OCI-LY1 (cell line): ENCODE results near the gene CTSD.

Source experiments
- EZH2 ChIP-seq: fragments of 200-600 bp; sonication (generic), shearing (Covaris generic); IDR thresholded peaks from 2 replicates; pipeline ENCODE4 v1.8.0; 2017; ENCODE audit warnings: borderline replicate concordance, mixed run types, mild to moderate bottlenecking, antibody characterized with exemption, low read length, moderate library complexity, mixed read lengths
- TF ChIP-seq, protein P1 (sequence below): fragments of 200-600 bp; sonication (generic), shearing (Covaris generic); IDR thresholded peaks from 2 replicates; pipeline ENCODE4 v1.5.1; 2017; ENCODE audit warnings: mild to moderate bottlenecking, antibody characterized with exemption, low read length, moderate library complexity, mixed read lengths

DNA sequence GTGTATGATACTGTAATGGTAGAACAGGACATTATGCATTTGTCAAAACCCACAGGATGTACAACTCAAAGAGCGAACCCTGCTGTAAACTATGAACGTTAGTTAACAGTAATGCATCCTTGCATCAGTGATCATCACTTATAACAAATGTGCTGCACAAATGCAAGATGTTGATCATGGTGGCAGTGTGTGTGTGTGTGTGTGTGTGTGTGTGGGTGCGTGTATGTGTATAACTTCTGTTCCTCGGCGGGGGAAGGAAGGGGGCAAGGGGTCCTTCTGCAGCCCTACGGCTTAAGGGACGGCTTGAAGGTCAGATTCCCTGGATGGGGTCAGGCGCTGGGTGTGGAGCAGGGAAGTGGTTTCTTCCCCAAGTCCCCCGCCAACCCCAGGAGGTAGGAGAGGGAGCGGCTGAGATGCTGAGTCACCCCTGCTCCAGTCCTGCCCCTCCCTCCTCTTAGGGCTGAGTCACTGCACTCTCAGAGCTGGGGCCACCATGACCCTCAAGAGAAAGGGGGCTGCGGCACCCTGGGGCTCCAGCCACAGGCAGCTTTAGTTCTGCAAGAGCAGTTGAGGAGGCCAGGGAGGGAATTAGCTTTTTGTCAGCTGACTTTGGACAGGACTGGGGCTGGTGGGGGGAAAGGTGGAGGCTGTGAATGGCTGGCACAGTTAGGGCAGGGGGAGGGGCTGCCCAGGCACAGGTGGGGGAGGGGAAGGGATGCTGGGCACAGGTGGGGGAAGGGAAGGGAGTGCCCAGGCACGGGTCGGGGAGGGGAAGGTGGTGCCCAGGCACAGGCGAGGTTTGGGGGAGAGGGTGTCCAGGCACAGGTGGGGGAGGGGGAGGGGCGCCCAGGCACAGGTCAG, 8.8 kb upstream of the CTSD start:
- TF ChIP-seq, protein P1, sequence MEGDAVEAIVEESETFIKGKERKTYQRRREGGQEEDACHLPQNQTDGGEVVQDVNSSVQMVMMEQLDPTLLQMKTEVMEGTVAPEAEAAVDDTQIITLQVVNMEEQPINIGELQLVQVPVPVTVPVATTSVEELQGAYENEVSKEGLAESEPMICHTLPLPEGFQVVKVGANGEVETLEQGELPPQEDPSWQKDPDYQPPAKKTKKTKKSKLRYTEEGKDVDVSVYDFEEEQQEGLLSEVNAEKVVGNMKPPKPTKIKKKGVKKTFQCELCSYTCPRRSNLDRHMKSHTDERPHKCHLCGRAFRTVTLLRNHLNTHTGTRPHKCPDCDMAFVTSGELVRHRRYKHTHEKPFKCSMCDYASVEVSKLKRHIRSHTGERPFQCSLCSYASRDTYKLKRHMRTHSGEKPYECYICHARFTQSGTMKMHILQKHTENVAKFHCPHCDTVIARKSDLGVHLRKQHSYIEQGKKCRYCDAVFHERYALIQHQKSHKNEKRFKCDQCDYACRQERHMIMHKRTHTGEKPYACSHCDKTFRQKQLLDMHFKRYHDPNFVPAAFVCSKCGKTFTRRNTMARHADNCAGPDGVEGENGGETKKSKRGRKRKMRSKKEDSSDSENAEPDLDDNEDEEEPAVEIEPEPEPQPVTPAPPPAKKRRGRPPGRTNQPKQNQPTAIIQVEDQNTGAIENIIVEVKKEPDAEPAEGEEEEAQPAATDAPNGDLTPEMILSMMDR, result no peak
- no peak for TF ChIP-seq EZH2
